A673 (cell line): ENCODE measurements around the gene COG2. TPM values are rescaled to one million over a fixed set of nuclear protein-coding genes. Genes with fewer than 3 reads are reported as not detected.

Source experiments
- BruUV-seq: library from RNA; stranded (reverse); fragments of 400-500 nt; replicated peaks from 2 replicates; lab custom pipeline; 2021; lab: Mats Ljungman, UMichigan
- CTCF ChIA-PET: fragments of 300-600 bp; sonication (Branson Sonifier 250); formaldehyde crosslinking; loops from one replicate; lab custom pipeline; 2022; ENCODE audit warnings: antibody characterized with exemption; lab: Charles Lee
- POLR2A ChIA-PET: fragments of 300-600 bp; sonication (Branson Sonifier 250); formaldehyde crosslinking; loops from one replicate; lab custom pipeline; 2022; ENCODE audit warnings: antibody characterized with exemption; ENCODE audit not compliant: low non-redundant PET; lab: Charles Lee
- DNase-seq: peaks from one replicate; pipeline ENCODE4 v3.0.0-alpha.2; 2015; ENCODE audit warnings: low spot score
- H3K27ac ChIP-seq: fragments of 200-600 bp; sonication (generic); 2 replicates; pipeline ENCODE4 v1.5.1; 2016; ENCODE audit warnings: mixed run types, low read depth, mild to moderate bottlenecking, mixed read lengths, antibody characterized with exemption, low read length; ENCODE audit not compliant: poor library complexity, severe bottlenecking
- H3K27me3 ChIP-seq: fragments of 200-600 bp; sonication (generic); replicated peaks from 2 replicates; pipeline ENCODE4 v1.6.1; 2017; ENCODE audit warnings: mixed run types, low read depth, mild to moderate bottlenecking, mixed read lengths, antibody characterized with exemption, low read length; ENCODE audit not compliant: insufficient read depth, poor library complexity
- H3K36me3 ChIP-seq: fragments of 200-600 bp; sonication (generic); 2 replicates; pipeline ENCODE4 v1.6.1; 2016; ENCODE audit warnings: mixed run types, mild to moderate bottlenecking, mixed read lengths, antibody characterized with exemption, low read length; ENCODE audit not compliant: insufficient read depth, poor library complexity, severe bottlenecking
- H3K4me1 ChIP-seq: fragments of 200-600 bp; sonication (generic); 2 replicates; pipeline ENCODE4 v1.6.1; 2017; ENCODE audit warnings: mixed run types, mild to moderate bottlenecking, mixed read lengths, antibody characterized with exemption, low read length; ENCODE audit not compliant: insufficient read depth, poor library complexity, severe bottlenecking
- H3K4me3 ChIP-seq: fragments of 200-600 bp; sonication (generic); 2 replicates; pipeline ENCODE4 v1.5.1; 2016; ENCODE audit warnings: low read depth, mixed run types, mild to moderate bottlenecking, mixed read lengths, low read length; ENCODE audit not compliant: poor library complexity, severe bottlenecking
- H3K9me3 ChIP-seq: fragments of 200-600 bp; sonication (generic); 2 replicates; pipeline ENCODE4 v1.6.1; 2016; ENCODE audit warnings: mixed run types, low read depth, mild to moderate bottlenecking, mixed read lengths, antibody characterized with exemption, low read length; ENCODE audit not compliant: poor library complexity, severe bottlenecking
- EZH2 ChIP-seq: fragments of 200-600 bp; sonication (generic); IDR thresholded peaks from 2 replicates; pipeline ENCODE4 v1.6.1; 2017; ENCODE audit warnings: borderline replicate concordance, low read depth, mild to moderate bottlenecking, mixed read lengths, antibody characterized with exemption, low read length; ENCODE audit not compliant: poor library complexity, severe bottlenecking
- intact Hi-C: fragments of 100-400 bp; cut with micrococcal nuclease; formaldehyde crosslinking; loops from one replicate; pipeline ENCODE4 v1.10.0; 2022; ENCODE audit not compliant: unreplicated experiment
- total RNA-seq: library from RNA; stranded (reverse); gene quantifications from 2 replicates; pipeline ENCODE4 v1.2.3, GENCODE V29; 2021
- TF ChIP-seq, protein P1 (sequence below): fragments of 300-800, 200-600 bp; sonication (generic); conservative IDR thresholded peaks from 2 replicates; pipeline ENCODE4 v1.5.1; 2017; ENCODE audit warnings: low read depth, mild to moderate bottlenecking, antibody characterized with exemption, low read length, moderate library complexity, mixed read lengths

Gene COG2
- total RNA-seq, 1 experiment from 2014 or later = 20.3 TPM

DNA sequence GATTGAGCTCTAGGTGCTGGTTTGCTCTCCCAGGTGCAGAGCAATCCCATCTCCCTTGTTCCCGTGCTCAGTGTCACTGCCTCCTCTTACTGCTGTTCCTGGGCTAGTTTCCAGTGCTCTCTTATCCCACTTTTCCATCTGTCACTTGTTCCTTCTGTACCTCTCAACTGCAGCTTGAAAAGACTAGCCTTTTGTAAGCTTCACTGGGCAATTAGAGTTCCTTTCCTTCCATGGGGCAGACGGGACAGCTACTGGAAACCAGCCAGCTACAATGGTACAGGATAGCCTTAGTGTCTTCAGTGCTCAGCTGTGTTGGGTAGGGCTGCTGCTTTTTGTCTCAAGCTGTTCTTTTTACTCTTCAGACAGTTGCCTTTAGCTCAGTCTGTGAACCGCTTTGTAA, 40.0 kb downstream of the COG2 start:
- Histone ChIP-seq H3K27me3 (no peaks in the 10 kb centered on the region), H3K9me3 (no peaks in the 10 kb centered on the region), H3K4me3 (no peak overlapping the region), H3K27ac (no peak overlapping the region), H3K36me3 (peaks cover 20% of the 10 kb centered on the region), H3K4me1 (peaks cover 7% of the 10 kb centered on the region)
- CTCF ChIA-PET = no interaction called here
- no peak for TF ChIP-seq EZH2
- TF ChIP-seq, protein P1, sequence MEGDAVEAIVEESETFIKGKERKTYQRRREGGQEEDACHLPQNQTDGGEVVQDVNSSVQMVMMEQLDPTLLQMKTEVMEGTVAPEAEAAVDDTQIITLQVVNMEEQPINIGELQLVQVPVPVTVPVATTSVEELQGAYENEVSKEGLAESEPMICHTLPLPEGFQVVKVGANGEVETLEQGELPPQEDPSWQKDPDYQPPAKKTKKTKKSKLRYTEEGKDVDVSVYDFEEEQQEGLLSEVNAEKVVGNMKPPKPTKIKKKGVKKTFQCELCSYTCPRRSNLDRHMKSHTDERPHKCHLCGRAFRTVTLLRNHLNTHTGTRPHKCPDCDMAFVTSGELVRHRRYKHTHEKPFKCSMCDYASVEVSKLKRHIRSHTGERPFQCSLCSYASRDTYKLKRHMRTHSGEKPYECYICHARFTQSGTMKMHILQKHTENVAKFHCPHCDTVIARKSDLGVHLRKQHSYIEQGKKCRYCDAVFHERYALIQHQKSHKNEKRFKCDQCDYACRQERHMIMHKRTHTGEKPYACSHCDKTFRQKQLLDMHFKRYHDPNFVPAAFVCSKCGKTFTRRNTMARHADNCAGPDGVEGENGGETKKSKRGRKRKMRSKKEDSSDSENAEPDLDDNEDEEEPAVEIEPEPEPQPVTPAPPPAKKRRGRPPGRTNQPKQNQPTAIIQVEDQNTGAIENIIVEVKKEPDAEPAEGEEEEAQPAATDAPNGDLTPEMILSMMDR = no peak
- no TSS peak for BruUV-seq
- intact Hi-C loops = no loop called here
- POLR2A ChIA-PET = interaction anchor here (0.6 kb wide), 1 partner anchor 1189 kb away, joined by 3 read pairs; no protein-coding TSS in a partner anchor
- no peak for DNase-seq

DNA sequence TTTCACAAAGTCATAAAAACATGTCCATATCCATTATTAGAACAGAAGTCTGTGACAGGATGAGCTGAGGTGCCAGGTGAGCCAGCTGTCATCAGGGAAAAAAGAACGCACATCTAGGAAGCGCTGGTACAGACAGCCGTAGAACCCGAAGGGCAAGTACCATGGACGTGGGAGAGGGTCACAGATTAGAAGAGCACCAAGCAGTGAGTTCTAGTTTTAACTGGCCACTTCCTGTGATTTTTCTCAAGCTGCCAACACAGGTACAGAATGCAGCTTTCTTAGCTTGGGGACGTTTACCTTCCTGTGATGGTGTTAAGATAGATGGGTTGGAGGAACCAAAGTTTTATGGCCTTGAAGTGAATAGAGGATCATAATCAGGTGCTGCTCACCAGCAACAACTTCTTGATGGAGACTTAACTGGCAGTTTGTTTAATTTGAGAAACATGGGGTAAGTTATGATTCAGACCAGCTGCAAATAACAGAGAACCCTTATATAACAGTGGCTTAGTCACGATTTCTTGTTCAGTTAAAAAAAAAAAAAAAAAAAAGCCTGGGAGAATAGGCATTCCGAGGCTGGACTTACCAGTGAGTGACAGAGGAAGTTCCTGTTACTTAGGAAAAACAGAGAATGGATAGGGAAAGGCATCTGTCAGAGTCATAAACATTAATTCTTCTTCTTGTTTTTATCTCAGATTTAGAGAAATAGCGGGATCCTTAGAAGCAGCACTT, 40.8 kb downstream of the COG2 start:
- no peak for DNase-seq
- BruUV-seq = no TSS peak
- intact Hi-C loops = no loop called here
- POLR2A ChIA-PET = interaction anchor here (0.6 kb wide), 1 partner anchor 1190 kb away, joined by 3 read pairs; no protein-coding TSS in a partner anchor
- Histone ChIP-seq H3K27me3 (no peaks in the 10 kb centered on the region), H3K36me3 (peaks cover 23% of the 10 kb centered on the region), H3K27ac (no peak overlapping the region), H3K9me3 (no peaks in the 10 kb centered on the region), H3K4me1 (peaks cover 7% of the 10 kb centered on the region), H3K4me3 (no peak overlapping the region)
- CTCF ChIA-PET = no interaction called here
- TF ChIP-seq, protein P1 = no peak
- TF ChIP-seq EZH2 = no peak

DNA sequence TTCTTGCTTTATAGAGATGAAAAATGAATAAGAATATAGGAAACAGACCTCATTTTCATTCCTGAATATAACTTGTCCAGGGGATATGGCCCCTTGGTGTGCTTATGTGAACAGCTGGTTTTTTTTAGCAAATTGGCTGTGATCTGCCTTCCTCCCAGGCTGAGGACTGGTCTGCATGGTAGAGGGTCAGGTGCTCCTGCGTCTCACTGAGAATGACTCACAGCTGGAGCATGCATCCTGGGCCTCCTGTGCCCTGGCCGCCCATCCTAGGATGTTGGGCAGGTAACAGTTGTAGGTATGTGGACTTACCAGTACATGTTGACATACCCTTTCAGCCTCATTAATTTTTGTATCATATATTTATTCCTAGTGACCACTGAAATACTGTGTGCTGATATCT, 41.9 kb downstream of the COG2 start:
- CTCF ChIA-PET = no interaction called here
- TF ChIP-seq, protein P1 = no peak
- no peak for TF ChIP-seq EZH2
- H3K36me3 ChIP-seq = peaks cover 30% of the 10 kb centered on the region

More for the DNA sequence above, 41.9 kb downstream of the COG2 start:
- H3K27ac ChIP-seq = no peak overlapping the region
- no peak overlapping the region for H3K4me3 ChIP-seq
- H3K9me3 ChIP-seq = no peaks in the 10 kb centered on the region
- POLR2A ChIA-PET = no interaction called here
- intact Hi-C loops = no loop called here
- H3K4me1 ChIP-seq = peaks cover 7% of the 10 kb centered on the region
- BruUV-seq = no TSS peak
- DNase-seq = no peak
- no peaks in the 10 kb centered on the region for H3K27me3 ChIP-seq
